SK-N-MC (cell line): Measurements from ENCODE around the gene REEP6.
"Not testable (repeated sequence)": the region's sequence is repeated elsewhere in the genome, so short reads cannot be mapped to it uniquely, and the experiment has no call there.

ENCODE experiments used
- DNase-seq: peaks from one replicate; pipeline ENCODE4 v3.0.0-alpha.2; 2011; ENCODE audit warnings: low read depth, low spot score
- H3K27ac ChIP-seq: fragments of 200-600 bp; sonication (generic); 2 replicates; pipeline ENCODE4 v1.5.1; 2016; ENCODE audit warnings: mixed run types
- H3K36me3 ChIP-seq: fragments of 200-600 bp; sonication (generic); 2 replicates; pipeline ENCODE4 v1.6.1; 2017; ENCODE audit warnings: antibody characterized with exemption, low read length, mixed read lengths; ENCODE audit not compliant: insufficient read depth
- H3K4me3 ChIP-seq: fragments of 200-600 bp; sonication (generic); 2 replicates; pipeline ENCODE4 v1.5.1; 2016
- H3K9ac ChIP-seq: fragments of 200-600 bp; sonication (generic); 2 replicates; pipeline ENCODE4 v1.8.0; 2017; ENCODE audit warnings: mixed run types, mixed read lengths; ENCODE audit not compliant: insufficient read length
- H3K9me3 ChIP-seq: fragments of 200-600 bp; sonication (generic); 2 replicates; pipeline ENCODE4 v1.6.1; 2017; ENCODE audit warnings: low read depth, mild to moderate bottlenecking, antibody characterized with exemption, low read length, moderate library complexity, mixed read lengths
- EZH2 ChIP-seq: fragments of 200-600 bp; sonication (generic); IDR thresholded peaks from one replicate; pipeline ENCODE4 v1.6.1; 2017; ENCODE audit warnings: antibody characterized with exemption
- FOXP2 ChIP-seq: optimal IDR thresholded peaks from 2 replicates; pipeline ENCODE3; 2011; ENCODE audit warnings: mild to moderate bottlenecking, moderate library complexity; ENCODE audit not compliant: insufficient read depth; ENCODE audit errors: extremely low read length, control extremely low read depth
- POLR2AphosphoS5 ChIP-seq: IDR thresholded peaks from 2 replicates; pipeline ENCODE4 v1.6.1; 2012; ENCODE audit warnings: mild to moderate bottlenecking, low read depth, low read length, borderline replicate concordance

The REEP6 gene

GRCh38 chr19:1526066-1526778, 35.2 kb downstream of the REEP6 start:
- H3K27ac ChIP-seq, result no peak overlapping the region
- no peak for DNase-seq
- H3K36me3 ChIP-seq, result no peaks in the 10 kb centered on the region
- no peak overlapping the region for H3K4me3 ChIP-seq
- no peaks in the 10 kb centered on the region for H3K9me3 ChIP-seq
- TF ChIP-seq POLR2AphosphoS5 (no peak), FOXP2 (no peak), EZH2 (no peak)
- H3K9ac ChIP-seq, result no peak overlapping the region

- Histone ChIP-seq H3K36me3 (no peaks in the 10 kb centered on the region), H3K9ac (no peak overlapping the region), H3K27ac (no peak overlapping the region), H3K9me3 (no peaks in the 10 kb centered on the region), H3K4me3 (no peak overlapping the region)
- no peak for DNase-seq
- no peak for TF ChIP-seq EZH2
- no peak for TF ChIP-seq FOXP2
- TF ChIP-seq POLR2AphosphoS5, result no peak
Observed at GRCh38 chr19:1526979-1527649, 36.1 kb downstream of the REEP6 start.

- Histone ChIP-seq H3K9ac (no peak overlapping the region), H3K36me3 (no peaks in the 10 kb centered on the region), H3K4me3 (no peak overlapping the region), H3K27ac (no peak overlapping the region), H3K9me3 (no peaks in the 10 kb centered on the region)
- no peak for DNase-seq
- TF ChIP-seq EZH2 (no peak), POLR2AphosphoS5 (no peak), FOXP2 (no peak)
Observed at GRCh38 chr19:1527650-1528309, 36.8 kb downstream of the REEP6 start.

GRCh38 chr19:1528596-1529429, 37.8 kb downstream of the REEP6 start:
- DNase-seq, result no peak

GRCh38 chr19:1529430-1529816, 38.4 kb downstream of the REEP6 start:
- no peak for TF ChIP-seq EZH2
- no peak for TF ChIP-seq POLR2AphosphoS5
- no peak for TF ChIP-seq FOXP2
- no peak overlapping the region for H3K9ac ChIP-seq
- H3K36me3 ChIP-seq, result no peaks in the 10 kb centered on the region
- DNase-seq, result no peak
- H3K4me3 ChIP-seq, result no peak overlapping the region
- no peak overlapping the region for H3K27ac ChIP-seq
- H3K9me3 ChIP-seq, result no peaks in the 10 kb centered on the region

More at GRCh38 chr19:1528596-1529429, 37.8 kb downstream of the REEP6 start:
- Histone ChIP-seq H3K36me3 (no peaks in the 10 kb centered on the region), H3K4me3 (no peak overlapping the region), H3K9ac (no peak overlapping the region), H3K27ac (no peak overlapping the region), H3K9me3 (no peaks in the 10 kb centered on the region)
- TF ChIP-seq EZH2 (no peak), POLR2AphosphoS5 (no peak), FOXP2 (no peak)

- H3K4me3 ChIP-seq, H3K27ac ChIP-seq, H3K9me3 ChIP-seq, H3K9ac ChIP-seq, DNase-seq, H3K36me3 ChIP-seq: not testable (repeated sequence)
Observed at GRCh38 chr19:1530856-1531255, 39.9 kb downstream of the REEP6 start.

- DNase-seq, result no peak
- H3K27ac ChIP-seq, result no peak overlapping the region
- H3K9me3 ChIP-seq, result no peaks in the 10 kb centered on the region
- H3K9ac ChIP-seq, result no peak overlapping the region
- H3K4me3 ChIP-seq, result no peak overlapping the region
- no peak for TF ChIP-seq POLR2AphosphoS5
- no peak for TF ChIP-seq EZH2
- no peak for TF ChIP-seq FOXP2
- no peaks in the 10 kb centered on the region for H3K36me3 ChIP-seq
Observed at GRCh38 chr19:1531587-1531986, 40.6 kb downstream of the REEP6 start.

- no peak for DNase-seq
- H3K9ac ChIP-seq, result no peak overlapping the region
Observed at GRCh38 chr19:1532003-1532402, 41.0 kb downstream of the REEP6 start.

More at GRCh38 chr19:1532003-1532402, 41.0 kb downstream of the REEP6 start:
- H3K36me3 ChIP-seq, result no peaks in the 10 kb centered on the region
- TF ChIP-seq EZH2 (no peak), FOXP2 (no peak), POLR2AphosphoS5 (no peak)
- no peak overlapping the region for H3K27ac ChIP-seq
- H3K9me3 ChIP-seq, result no peaks in the 10 kb centered on the region
- H3K4me3 ChIP-seq, result no peak overlapping the region
